HG03097 (cell line): ENCODE results near the gene MPZ.

Experiments used
- ATAC-seq: cut with Tn5 transposase; IDR thresholded peaks from one replicate; pipeline ENCODE4 v1.9.1; 2021; ENCODE audit not compliant: unreplicated experiment, low FRiP score

Gene MPZ

DNA sequence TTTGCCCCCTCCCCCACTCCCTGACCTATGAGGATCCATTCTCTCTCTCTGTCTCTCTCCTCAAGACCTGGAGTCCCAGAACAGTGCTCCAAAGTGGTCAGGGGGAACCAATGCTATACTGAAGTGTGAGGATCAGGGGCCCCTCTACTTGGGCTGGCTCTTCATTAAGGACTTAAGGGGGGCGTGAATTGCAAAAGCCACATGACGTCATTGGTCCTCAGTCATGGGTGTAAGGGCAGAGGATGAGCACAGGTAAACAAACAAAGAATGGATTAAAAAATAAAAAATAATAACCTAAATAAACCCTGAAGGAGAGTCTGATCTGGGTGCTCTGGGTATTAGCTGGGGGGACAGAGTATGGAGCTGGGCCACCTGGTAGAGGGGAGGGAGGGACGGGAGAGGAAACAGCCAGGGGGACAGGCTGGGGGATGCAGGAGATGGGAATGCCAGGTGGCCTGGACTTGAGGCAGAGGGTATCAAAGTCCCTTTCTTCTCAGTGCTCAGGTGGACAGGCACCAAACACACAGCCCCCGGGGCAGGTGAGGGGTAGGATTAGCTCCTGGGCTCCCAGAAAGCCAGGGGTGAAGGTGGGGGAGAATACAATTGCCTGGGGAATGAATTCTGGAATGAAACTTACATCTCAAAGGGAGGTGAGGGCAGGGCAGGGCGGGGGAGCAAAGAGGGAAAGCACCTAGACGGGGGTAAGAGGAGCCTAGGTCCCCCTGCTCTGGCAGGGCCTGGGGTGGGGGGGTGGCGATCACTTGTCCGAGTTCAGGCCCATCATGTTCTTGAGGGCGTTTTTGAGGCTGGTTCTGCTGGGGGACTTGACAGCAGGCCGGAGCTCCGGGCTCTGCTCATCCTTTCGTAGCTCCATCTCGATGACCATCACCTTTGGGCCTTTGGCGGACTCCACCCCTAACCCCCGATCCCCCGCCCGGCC, 4.6 kb downstream of the MPZ start:
- no peak for ATAC-seq

DNA sequence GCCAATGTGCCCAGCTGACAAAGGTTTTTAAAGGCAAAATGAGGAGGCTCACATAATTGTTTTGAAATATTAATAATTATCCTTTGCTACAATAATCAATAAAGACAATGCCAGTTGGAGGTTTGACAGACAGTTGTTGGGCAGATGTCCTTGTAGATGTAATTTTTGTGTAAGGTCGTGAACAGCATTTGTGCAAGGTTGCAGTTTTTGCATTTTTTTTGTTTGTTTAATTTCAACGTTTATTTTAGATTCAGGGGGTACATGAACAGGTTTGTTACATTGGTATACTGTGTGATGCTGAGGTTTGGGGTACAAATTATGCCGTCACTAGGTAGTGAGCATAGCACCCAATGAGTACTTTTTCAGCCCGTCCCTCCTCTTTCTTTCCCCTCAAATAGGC, 9.3 kb downstream of the MPZ start:
- ATAC-seq: no peak

GRCh38 chr1:161299347-161299746, 10.4 kb downstream of the MPZ start:
- no peak for ATAC-seq

- no peak for ATAC-seq
Observed at GRCh38 chr1:161298116-161298515, 11.7 kb downstream of the MPZ start.

GRCh38 chr1:161297415-161297814, 12.4 kb downstream of the MPZ start:
- ATAC-seq: no peak

GRCh38 chr1:161290779-161291178, 19.0 kb downstream of the MPZ start:
- no peak for ATAC-seq

DNA sequence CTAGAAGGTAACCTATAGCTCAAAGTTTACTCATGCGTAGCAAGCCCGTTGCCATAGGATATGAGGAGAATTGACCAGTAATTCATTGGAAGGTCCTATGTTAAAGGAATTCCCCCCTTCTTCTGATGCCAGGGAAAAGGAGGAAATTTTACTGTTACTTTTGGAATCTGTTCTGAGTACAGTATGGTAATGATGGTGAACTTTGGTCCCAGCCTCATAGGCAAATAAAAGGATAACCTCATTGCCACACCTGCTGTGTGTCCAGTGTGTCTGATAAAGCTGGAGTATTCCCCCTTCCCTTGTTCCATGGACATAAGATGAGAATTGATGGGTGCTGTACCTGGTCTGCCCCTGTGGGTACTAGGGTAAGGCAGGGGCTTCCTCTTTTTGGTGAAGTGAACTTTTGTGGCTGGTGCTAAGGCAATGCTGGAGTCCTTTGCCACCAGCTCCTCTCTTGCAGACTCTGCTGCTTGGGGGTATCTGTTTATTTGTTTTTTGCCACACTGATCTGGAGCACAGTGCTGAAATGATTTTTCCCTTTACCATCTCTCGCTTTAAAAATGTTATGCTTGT, 22.2 kb downstream of the MPZ start:
- ATAC-seq: no peak

DNA sequence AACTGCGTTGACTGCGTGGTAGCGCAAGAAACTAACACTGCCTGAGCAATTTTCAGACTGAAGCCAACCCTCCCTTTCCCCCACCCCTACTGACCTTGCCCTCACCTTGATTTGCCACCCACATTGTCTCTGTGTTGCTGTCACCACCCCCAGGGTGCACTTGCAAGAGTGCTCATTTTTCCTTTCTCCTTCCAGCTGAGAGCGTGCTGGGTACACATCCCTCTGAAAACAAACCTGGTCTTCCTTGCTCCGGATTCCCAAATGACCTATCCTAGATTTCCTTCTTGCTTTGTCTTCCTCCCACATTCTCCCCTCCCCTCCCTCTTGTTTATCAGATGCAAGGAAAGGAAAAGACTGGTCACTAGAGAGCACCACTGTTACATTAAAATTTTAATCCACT, 24.2 kb downstream of the MPZ start:
- ATAC-seq: no peak

GRCh38 chr1:161285113-161285512, 24.7 kb downstream of the MPZ start:
- ATAC-seq: no peak

DNA sequence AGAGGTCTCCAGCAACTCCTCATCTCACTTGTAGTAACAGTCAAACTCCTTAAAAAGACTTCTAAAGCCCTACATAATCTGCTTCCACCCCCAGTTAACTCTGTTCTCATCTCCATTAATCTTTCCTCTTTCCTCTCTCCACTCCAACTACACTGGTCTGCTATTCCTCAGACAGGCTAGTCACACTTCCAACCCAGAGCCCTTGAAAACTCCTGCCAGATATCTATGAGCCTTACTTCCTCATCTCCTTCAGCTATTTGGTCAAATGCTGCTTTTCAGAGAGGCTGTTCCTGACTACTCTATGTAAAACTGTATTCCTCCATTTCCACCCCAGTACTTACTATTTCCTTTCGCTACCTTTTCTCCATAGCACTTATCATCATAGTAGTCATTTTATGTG, 26.8 kb downstream of the MPZ start:
- no peak for ATAC-seq

- ATAC-seq: no peak
Observed at GRCh38 chr1:161274874-161275273, 34.9 kb downstream of the MPZ start.

DNA sequence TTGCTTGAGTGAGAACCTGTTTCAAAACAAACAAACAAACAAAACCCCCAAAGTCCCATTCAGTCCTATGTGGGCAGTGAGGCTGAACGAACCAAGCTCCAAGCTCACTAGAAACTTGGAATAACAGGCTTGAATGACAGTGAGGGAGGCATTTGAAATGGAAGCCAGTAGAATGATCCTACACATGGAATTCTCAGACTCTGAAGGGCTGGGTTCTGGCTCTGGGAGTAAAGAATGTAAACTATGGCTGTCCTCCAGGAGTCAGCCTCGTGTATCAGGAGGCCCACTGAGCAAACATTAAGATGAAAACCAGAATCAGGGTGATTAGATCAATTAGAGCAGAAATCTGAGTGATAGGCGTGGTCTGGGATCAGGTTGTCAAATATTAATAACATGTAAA, 36.4 kb downstream of the MPZ start:
- no peak for ATAC-seq

DNA sequence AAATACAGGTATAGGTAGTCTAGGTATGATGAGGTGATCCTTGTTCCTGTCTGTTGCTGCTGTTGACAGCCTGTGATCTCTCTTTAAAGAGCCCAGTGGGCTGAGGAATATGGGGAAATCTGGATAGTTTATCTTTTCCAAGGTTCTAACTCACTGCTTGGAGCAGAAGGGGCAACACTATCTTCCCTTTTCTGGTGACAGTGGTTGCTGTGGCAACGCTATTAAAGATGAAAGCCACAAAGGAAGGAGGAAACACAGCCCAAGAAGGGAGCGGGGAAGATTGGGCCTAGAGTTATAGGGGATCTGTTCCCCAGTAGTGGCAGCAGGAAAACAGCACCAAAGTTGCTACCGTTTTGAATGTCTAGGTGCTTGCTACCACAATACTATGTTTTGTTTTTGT, 42.4 kb downstream of the MPZ start:
- ATAC-seq: no peak

DNA sequence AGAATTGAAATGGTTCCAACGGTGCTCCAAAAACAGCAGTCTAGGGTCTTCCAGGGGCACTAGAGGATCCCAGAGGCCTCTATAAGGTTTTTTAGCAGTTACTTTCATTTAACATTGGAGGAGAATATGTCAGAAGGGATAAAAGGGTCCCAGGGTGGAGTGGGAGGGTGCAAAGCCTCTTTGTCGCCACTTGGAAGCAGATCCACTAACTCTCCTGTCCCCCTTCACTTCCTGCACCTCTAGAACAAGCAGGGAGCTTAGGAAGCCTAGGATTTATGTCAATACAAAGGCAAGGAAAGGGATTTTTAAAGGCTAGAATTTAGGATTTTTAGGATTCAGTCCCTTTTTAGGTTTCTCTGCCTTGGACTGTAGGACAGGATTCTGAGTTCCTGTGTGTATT, 42.9 kb downstream of the MPZ start:
- ATAC-seq: no peak

DNA sequence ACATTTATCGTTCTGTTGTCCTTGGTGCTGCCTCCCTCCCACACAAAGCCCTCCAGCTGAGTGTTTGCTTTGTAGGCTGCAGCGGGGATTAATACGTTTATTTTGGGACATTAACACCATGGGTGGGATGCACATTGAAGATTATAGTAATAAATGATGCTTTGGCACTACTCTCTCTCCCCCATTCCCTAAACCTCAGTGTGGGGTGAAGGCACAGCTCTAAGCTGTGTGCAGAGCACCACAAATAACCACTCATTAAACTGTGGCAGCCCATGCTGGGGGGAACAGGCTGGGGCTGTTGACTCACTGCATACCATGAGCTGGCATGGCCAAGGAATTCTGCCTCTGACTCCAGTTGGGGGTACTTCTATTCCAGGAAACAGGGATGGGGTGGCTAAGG, 43.6 kb downstream of the MPZ start:
- no peak for ATAC-seq

DNA sequence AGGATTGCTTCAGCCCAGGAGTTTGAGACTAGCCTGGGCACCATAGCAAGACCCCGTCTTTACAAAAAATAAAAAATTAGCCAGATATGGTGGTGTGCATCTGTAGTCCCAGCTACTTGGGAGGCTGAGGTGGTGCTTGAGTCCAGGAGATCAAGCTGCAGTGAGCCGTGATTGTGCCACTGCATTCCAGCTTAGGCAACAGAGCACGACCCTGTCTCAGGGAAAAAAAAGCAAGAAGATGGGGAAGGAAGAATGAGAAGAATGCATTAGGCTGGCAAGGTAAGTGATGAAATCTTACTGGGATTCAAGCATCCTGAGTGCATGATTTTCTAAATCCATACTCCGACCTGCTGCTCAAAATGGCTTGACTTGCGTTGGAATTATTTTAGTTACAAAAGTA, 44.5 kb downstream of the MPZ start:
- ATAC-seq: no peak

DNA sequence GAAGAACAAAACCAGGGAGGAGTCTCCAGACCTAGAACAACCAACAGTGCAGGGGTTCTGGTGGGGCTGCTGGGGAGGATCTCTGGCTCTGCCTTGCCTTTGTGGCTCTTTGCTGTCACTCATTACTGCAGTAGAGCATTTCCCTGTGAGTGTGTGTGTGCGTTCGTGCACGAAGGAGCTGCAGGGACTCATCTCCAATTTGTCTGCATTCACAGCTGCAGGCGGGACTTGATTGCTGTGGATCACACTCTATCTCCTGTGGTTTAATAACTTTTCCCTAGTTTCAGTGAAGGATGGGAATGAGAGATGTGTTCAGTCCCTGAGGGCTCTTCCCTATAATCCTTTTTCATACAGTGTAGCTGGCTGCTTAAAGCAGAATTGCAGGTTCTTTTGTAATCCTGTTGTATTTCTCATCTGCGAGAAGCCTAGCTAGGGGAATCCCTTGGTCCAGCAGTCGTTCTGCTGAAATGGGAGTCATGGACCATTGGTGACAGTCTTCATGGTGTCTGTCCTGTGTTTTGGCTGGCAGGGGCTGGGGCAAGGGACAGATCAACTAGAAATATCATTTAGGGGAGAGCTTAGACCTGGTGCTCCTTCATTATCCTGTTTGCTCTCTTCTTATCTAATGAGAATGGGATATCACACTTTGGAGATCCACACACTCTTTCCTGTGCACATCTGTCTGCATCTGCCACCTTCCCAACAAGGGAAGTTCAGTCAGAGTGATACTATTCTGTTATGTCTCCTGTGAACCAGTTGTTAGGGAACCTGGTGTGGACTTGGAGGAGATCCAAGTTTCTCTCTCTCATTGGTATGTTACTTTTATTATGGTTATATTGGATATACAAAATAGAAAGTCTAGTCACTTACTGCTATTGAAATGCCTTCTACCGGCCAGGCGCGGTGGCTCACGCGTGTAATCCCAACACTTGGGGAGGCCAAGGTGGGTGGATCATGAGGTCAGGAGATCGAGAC, 48.2 kb downstream of the MPZ start:
- no peak for ATAC-seq

GRCh38 chr1:161260376-161261260, 49.1 kb downstream of the MPZ start:
- no peak for ATAC-seq

- no peak for ATAC-seq
Observed at GRCh38 chr1:161259765-161260164, 50.0 kb downstream of the MPZ start.

DNA sequence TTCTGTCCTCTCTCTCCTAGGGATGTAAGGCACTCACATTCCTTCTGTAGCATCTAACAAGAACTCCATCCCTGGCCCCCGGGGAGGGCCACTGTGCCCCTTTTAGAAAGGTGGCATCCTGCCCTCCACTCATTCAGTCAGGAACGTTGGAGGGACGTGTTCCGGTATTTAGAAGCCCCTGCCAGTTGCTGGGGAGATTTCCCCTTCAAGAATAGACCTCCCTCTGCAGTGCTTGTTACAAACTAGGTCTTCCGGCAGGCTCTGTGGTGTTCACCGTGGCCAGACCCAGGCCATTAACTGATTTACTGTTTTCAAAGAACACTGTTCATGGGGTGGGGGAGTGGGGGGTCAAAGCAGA, 50.4 kb downstream of the MPZ start:
- no peak for ATAC-seq
